GM19455 (cell line): ENCODE measurements around the gene TPSD1.
"Not testable (repeated sequence)": the region's sequence is repeated elsewhere in the genome, so short reads cannot be mapped to it uniquely, and the experiment has no call there.

Experiments used
- ATAC-seq: cut with Tn5 transposase; IDR thresholded peaks from one replicate; pipeline ENCODE4 v1.9.1; 2021; ENCODE audit not compliant: unreplicated experiment

Gene TPSD1

DNA sequence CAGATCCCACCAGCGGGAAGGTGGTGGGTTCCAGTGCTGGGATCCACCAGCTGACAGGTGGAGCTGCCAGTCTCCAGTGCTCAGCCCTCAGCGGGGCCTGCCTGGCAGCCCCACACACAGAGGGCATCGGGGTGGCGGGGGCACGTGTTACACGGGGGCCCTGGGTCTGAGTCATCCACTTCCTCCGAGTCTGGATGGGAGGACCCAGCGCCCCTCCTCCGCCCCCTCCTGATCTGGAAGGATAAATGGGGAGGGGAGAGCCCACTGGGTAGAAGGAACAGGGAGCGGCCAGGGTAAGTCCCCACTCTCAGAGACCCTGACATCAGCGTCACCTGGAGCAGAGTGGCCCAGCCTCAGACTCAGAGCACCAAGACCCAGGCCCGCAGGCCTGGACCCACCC is 15.4 kb upstream of the TPSD1 start, which contains the start of gene TPSAB1:
Gene TPSAB1 (plus strand): TSS at position 270 of the 400 bp plus-strand sequence. CDS start 234 bp downstream, outside the sequence.
- ATAC-seq, result not testable (repeated sequence)

DNA sequence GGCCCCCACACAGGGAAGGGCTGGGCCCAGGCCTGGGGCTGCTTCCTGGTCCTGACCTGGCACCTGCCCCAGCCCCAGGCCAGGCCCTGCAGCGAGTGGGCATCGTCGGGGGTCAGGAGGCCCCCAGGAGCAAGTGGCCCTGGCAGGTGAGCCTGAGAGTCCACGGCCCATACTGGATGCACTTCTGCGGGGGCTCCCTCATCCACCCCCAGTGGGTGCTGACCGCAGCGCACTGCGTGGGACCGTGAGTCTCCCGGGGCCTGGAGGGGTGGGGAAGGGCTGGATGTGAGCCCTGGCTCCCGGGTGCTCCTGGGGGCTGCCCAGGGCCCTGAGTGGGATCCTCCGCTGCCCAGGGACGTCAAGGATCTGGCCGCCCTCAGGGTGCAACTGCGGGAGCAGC is 14.8 kb upstream of the TPSD1 start:
- ATAC-seq, result not testable (repeated sequence)

DNA sequence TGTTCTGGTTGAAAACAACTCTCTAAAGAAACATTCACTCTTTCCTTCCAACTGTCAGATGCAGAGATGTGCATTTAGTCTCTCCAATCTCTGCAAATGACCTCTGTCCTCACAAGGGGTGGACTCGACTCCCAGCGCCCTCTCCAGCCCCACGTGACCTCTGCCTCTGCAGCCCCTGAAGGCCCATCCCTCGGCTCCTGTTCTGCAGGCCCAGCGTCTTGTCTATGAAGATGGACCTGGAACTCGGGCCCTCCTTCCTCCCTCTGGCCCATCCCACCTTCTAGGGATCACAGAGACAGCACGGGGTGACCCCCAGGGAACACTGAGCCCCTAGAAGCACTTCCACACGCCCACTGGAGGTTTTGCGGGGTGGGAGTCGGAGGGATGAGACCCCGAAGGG is 12.5 kb upstream of the TPSD1 start:
- ATAC-seq, result not testable (repeated sequence)

DNA sequence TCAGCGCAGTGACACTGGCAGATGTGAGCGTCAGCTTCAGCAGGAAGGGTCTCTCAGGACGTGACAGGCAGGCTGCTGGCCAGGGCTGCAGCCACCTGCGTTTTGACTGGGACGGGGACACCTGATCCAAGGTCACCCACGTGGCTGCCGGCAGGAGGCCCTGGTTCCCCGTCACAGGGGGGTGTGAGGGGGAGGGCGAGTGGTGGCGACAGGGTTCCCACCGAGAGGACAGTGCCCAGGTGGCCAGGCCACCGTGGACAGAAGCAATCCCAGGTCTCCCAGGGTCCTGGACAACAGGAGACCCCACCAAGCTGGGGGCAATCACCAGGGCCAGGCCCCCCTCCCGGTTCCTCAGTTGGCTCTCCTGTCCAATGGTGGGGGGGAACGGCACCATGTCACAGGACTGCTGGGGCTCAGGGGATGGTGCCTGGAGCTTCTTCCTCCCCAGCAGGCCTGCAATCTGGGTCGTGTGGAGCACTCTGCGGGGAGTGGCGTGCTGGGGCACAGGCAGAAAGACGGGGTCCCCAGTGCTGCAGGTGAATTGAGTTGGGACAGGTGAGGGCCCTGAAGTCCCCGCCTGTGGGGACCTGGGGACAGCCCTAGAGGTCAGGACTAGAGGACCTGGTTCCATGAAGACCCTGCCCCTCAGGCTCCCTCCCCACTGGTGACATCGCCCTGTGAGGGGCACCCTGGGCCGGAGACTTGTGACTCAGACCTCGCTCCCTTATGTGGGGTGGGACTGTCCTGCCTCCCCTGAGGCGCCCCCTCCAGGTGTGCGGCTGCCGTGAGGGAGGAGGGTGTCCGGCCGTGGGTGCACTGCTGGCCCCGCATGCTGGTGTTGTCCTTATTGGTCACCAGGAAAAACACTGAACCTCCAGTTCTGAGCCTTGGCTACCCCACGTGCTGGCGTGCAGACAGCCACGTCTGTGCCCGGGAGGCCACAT is 11.7 kb upstream of the TPSD1 start:
- not testable (repeated sequence) for ATAC-seq

DNA sequence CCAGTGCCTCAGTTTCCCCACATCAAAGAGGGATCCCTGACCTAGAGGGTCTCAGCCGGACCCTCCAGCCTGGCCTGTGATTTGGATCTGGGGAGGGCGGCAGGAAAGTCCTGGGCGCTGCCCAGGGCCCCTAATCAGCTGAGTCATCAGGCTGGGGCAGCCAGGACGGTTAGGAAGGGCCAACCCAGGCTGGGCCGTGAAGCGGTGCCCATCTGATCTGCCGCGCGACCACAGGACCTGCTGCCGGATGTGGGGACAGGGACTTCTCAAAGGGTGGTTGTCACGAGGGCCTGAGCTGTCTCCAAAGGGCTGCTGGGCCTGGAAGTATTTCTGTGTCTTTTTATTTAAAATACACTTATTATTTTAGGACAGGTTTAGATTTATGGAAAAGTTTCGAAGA is 11.0 kb upstream of the TPSD1 start:
- ATAC-seq, result no peak

DNA sequence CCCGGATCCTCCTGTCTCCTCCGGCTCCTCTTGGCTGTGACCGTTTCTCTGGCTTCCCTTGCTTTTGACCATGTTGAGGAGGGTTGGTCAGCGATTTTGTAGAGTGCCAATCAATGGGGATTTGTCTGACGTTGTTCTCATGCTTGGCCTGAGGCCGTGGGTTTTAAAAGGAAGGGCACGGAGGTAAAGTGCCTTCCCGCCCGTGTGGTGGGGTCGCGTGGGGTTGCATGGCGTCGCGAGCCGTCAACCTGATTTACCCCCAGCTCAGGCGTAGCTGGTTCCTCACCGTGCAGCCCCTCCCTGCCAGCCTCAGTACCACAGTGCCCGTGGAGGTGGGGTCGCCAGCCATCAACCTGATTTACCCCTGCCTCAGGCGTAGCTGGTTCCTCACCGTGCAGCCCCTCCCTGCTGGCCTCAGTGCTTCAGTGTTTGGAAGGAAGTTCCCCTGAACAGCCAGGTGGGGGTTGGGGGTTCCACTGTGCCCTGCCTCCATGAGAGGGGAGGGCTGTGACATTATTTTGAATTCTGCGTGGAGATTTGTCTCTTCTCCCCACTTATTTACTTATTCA is 10.3 kb upstream of the TPSD1 start:
- no peak for ATAC-seq

DNA sequence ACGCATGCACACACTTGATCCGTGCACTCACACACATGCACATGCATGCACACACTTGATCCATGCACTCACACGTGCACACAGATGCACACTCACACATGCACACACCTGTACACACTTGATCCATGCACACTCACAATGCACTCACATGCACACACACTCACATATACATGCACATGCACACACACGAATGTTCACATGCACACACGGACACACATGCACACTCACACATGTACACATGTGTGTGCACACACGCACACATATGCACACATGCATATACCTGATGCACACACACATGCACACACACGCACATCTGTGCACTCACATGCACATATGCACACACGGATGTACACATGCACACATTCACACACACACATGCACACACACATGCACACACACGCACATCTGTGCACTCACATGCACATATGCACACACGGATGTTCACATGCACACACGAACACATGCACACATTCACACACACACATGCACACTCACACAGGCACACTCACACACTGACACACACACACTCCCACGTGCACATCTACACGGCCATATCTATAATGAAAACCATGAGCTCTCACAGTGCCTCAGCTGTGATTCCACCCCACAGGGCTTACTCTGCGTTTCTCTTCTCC is 7.8 kb upstream of the TPSD1 start:
- ATAC-seq, result not testable (repeated sequence)

DNA sequence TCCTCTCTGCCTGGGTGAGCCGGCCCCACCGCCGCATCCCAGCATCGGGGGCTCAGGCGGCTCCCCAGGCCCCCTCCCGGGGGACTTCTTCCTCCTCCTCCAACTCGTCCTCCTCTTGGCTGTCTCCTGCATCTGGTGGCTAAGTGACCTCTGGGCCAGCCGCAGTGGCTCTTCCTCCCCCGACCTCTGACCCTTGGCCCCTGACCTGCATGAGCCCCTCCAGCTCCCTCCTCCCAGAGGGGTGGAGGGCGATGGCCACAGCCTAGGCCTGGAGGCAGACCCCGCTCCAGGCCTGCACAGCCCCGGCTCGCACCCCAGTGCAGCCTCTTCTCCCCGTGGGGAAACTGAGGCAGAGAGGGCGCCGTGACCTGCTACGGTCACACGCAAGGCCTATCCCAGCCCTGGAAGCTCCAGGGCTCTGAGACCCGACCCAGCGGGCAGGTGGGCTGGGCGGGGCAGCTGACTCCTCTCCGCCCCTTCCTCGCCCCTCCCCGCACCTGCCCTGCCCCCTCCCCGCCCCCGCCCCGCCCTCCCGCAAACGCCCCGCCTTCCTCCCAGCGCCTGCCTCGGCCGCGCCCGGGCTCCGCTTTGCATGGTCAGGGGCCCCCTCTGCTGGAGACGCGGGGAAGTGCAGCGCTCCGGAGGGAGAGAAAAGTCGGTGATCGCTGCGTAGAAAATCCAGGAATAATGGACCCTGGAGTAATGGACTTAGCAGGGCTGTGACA is 6.7 kb upstream of the TPSD1 start:
- ATAC-seq, result not testable (repeated sequence)

DNA sequence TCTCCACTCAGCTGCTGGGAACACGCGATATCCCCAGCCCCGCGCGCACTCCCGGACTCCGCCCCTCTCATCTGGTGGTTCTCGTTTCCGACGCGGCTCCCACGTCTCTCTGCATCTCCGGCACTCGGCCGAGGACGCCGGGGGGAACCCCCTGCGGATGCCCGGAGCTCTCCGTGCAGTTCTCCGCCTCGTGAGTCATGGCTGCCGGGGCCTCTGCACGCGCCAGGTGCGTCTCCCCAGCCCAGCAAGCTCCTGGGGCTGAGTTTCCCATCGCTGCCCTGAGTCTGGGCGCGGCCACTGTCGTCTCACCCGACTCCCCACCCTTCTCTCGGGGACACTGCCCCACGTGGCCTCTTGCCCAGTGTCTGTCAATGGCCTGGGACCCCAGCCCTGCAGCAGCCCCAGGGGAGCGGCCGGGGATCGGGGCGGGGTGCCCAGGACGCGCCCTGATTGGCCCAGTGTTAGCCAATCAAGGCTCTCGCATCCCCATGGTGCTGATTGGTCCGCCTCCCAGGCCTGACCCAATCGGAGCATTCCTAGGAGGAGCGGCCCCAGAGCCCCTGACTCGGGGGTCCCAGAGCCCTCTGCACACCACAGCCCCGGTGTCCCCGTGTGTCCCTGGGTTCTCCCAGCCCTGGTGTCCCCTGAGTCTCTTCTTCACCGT is 2.0 kb upstream of the TPSD1 start:
- ATAC-seq, result not testable (repeated sequence)

DNA sequence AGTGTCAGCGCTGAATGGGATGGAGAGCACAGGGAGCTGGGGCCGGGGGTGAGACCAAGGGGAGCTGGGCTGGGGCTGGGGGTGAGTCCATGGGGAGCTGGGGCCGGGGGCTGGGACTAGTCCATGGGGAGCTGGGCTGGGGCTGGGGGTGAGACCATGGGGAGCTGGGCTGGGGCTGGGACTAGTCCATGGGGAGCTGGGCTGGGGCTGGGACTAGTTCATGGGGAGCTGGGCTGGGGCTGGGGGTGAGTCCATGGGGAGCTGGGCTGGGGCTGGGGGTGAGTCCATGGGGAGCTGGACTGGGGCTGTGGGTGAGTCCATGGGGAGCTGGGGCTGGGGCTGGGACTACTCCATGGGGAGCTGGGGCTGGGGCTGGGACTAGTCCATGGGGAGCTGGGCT is 1.0 kb upstream of the TPSD1 start:
- not testable (repeated sequence) for ATAC-seq

DNA sequence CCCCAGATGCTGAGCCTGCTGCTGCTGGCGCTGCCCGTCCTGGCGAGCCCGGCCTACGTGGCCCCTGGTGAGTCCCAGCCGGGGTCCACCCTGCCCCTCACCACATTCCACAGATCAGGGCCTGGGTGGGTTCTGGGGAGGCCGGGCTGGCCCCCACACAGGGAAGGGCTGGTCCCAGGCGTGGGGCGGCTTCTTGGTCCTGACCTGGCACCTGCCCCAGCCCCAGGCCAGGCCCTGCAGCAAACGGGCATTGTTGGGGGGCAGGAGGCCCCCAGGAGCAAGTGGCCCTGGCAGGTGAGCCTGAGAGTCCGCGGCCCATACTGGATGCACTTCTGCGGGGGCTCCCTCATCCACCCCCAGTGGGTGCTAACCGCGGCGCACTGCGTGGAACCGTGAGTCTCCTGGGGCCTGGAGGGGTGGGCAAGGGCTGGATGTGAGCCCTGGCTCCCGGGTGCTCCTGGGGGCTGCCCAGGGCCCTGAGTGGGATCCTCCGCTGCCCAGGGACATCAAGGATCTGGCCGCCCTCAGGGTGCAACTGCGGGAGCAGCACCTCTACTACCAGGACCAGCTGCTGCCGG is 516 bp downstream of the TPSD1 start:
- ATAC-seq, result not testable (repeated sequence)

DNA sequence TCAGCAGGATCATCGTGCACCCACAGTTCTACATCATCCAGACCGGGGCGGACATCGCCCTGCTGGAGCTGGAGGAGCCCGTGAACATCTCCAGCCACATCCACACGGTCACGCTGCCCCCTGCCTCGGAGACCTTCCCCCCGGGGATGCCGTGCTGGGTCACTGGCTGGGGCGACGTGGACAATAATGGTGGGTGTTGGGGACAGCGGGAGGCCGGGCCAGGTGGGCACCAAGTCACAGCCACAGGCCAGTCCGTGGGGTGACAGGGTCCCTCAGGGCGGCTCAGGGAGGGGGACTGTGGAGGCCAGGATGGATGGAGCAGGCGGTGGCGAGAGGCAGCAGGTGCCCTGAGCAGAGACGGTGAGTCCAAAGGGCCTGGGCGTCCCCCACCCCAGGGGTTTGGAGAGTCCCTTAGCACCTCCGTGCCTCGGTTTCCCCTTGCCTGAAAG is 1.0 kb downstream of the TPSD1 start:
- ATAC-seq, result no peak

DNA sequence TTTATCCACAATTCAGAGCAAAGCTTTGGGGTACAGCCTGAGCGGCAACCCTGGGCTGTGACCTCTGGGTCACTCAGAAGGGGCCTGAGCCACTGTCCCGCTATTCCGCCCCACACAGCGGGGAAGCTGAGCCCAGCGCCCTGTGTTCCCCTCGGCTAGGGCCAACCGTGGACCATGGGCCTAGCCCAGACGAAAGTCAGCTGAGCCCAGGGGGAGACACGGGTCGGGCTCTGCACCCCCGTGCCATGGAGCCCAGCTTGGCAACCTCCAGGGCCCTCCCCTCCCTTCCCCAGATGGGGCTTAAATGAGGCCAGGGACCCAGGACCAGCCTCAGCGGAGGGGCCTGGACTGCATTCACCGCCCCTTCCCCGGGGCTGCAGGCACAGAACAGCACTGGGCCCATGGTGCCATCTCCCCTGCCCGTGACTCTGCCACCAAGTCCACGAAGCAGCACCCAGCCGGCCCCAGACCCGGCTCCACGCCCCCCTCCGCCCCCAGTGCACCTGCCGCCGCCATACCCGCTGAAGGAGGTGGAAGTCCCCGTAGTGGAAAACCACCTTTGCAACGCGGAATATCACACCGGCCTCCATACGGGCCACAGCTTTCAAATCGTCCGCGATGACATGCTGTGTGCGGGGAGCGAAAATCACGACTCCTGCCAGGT is 1.8 kb downstream of the TPSD1 start:
- ATAC-seq, result no peak

DNA sequence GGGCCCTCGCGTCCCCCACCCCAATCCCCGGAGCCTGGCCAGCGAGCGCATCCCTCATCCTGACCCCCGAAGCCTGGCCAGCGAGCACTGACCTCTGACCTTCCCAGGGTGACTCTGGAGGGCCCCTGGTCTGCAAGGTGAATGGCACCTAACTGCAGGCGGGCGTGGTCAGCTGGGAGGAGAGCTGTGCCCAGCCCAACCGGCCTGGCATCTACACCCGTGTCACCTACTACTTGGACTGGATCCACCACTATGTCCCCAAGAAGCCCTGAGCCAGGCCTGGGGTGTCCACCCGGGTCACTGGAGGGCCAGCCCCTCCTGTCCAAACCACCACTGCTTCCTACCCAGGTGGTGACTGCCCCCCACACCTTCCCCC is 2.3 kb downstream of the TPSD1 start:
- ATAC-seq, result no peak

DNA sequence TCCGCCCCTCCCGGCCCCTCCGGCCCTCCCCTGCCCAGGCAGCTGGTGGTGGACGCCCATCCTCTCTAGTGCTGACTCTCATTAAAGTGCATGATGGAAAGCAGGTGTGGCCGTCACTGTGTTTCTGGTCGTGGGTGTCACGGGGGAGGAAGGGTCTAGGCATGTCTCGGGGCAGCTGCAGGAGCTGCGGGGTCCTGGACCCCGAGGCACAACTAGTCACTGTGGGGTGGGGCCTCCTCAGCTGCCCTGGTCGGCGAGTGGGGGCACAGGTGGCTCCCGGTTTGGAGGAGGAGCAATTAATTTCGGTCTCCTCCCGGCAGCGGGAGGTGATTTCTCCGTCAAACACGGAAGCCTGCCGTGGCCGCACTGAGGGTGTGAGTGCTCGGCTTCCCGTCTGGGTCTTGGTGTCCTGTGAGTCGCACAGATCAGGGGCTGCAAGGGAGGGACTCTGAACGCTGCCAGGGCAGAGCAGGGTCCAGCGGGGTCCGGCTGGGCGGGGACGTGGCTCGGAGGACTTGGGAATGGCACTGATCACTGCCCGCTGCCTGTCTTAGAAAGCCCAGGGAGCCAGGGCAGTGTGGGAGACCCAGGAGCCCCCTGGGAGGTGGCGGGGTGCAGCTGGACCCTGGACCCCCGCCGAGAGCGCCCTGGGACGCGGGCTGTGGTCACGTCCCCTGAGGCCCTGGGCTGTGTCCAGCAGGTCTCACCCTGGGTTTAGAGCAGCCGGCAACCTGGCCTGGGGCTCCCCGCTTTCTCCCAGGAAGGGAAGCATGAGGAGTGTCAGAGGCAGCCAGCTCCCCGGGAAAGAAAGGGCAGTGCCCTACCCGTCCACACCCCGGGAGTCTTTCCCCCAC is 3.3 kb downstream of the TPSD1 start:
- ATAC-seq, result no peak

DNA sequence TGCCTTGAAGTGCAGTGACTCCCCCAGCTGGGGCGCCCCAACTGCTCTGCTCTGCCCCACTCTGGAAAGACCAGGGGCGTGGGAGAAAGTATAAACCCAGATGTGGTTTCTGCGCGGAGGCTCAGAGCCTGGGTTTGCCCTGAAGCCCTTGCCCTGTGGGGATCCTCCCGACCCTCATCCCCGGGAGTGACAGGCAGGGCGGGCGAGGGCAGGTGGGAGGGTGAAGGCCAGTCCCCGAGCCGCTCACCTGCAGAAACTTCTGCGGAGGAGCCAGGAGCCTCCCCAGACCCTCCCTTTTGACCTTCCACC is 3.8 kb downstream of the TPSD1 start:
- ATAC-seq, result no peak

DNA sequence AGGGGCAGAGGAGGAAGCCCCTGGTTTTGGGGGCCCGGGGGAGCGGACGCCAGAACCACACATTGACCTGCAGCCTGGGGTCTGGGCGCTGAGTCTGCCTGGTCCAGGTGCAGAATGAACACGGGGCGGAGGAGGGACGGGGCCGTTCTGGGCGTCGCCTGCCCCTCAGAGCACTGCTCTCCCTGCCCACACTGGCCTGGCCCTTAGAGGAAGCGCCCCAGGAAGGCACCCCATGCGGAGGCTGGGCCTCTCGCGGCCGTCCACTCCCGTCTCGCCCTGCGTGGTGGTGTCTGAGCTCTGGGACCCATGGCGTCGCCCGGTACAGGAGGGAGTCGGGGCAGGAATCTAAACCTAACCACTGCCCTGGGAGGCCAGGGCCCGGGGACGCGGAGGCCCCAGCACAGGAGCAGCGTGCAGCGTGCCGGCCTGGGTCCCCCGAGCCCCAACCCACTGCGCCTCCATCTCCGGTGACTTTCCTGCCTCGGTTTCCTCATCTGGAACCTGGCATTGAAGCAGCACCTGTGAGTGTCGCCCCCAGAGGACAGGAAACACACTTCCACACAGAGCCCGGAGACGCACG is 4.3 kb downstream of the TPSD1 start:
- no peak for ATAC-seq

DNA sequence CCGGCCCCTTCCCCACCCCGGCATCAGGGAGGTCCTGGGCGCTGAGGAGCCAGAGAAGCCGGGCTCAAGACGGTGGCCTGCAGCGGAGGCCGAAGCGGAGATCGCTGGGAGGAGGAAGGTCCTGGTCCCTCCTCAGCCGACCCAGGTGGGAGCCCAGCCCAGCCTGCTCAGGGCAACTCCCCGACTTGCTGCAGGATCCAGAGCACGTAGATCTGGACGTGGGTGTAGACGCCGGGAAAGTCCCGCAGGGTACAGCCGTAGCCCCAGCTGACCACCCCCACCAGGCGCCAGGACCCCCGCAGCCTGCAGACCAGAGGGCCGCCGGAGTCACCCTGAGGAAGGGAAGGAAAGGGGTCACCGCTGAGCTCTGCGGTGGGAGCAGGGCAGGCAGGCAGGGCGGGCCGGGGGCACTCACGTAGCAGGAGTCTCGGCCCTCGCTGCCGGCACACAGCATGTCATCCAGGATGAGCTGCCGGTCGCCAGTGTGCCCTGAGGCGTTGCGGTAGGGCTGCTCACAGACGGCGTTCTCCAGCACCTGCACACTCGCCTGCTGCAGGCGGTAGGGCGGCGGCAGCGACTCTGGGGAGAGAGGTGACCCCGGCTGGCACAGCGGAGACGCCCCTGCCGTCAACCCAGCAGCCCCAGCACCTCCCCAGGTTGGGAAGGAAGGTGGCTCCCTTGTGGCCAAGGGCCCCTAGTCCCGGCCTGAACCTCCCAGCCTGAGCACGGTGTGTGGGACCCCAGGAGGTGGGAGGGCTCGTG is 5.4 kb downstream of the TPSD1 start:
- no peak for ATAC-seq
